Retinal pigment epithelial cell (primary cell): ENCODE results near the gene MORN2.

Experiments
- DNase-seq: peaks from one replicate; pipeline ENCODE4 v3.0.0-alpha.2; 2010; ENCODE audit warnings: low read depth
- H3K4me3 ChIP-seq: 2 replicates; pipeline ENCODE4 v1.5.1; 2011; ENCODE audit warnings: mild to moderate bottlenecking, low read length, control low read depth, moderate library complexity
- CTCF ChIP-seq: conservative IDR thresholded peaks from 2 replicates; pipeline ENCODE4 v1.5.1; 2011; ENCODE audit warnings: low read depth, low read length, control low read depth, inconsistent platforms

Gene MORN2

GRCh38 chr2:38889575-38889974 is 13.8 kb downstream of the MORN2 start, which contains the start of gene ARHGEF33:
TSS of gene ARHGEF33 (plus strand) at chr2:38889875. CDS start at chr2:38919448, 29,573 bp downstream.
- no peak for DNase-seq
- TF ChIP-seq CTCF = no peak
- H3K4me3 ChIP-seq = no peak within 1 kb of the TSS

- DNase-seq = no peak
These were observed 17.0 kb downstream of the MORN2 start for GRCh38 chr2:38892819-38893218.

GRCh38 chr2:38898256-38898655 is 22.5 kb downstream of the MORN2 start:
- no peak for DNase-seq
- TF ChIP-seq CTCF = no peak
- H3K4me3 ChIP-seq = no peak overlapping the region

More at GRCh38 chr2:38892819-38893218, 17.0 kb downstream of the MORN2 start:
- TF ChIP-seq CTCF = no peak
- H3K4me3 ChIP-seq = no peak overlapping the region

- no peak for TF ChIP-seq CTCF
- DNase-seq = no peak
These were observed 24.9 kb downstream of the MORN2 start for GRCh38 chr2:38900726-38901125.

GRCh38 chr2:38905251-38905650 is 29.5 kb downstream of the MORN2 start:
- no peak overlapping the region for H3K4me3 ChIP-seq
- DNase-seq = no peak
- TF ChIP-seq CTCF = no peak

More at GRCh38 chr2:38900726-38901125, 24.9 kb downstream of the MORN2 start:
- no peak overlapping the region for H3K4me3 ChIP-seq

- H3K4me3 ChIP-seq = no peak overlapping the region
- no peak for DNase-seq
- no peak for TF ChIP-seq CTCF
These were observed 31.5 kb downstream of the MORN2 start for GRCh38 chr2:38907242-38907641.

GRCh38 chr2:38907743-38908562 is 32.2 kb downstream of the MORN2 start:
- no peak for TF ChIP-seq CTCF
- no peak overlapping the region for H3K4me3 ChIP-seq
- DNase-seq = no peak
